Adipocyte (in vitro differentiated cells): ENCODE measurements around the gene LSS.
"Not testable (repeated sequence)": the region's sequence is repeated elsewhere in the genome, so short reads cannot be mapped to it uniquely, and the experiment has no call there.

Source experiments
- DNase-seq: peaks from one replicate; pipeline ENCODE4 v3.0.0-alpha.2; 2015; ENCODE audit warnings: low read depth
- H3K27me3 ChIP-seq: replicated peaks from 2 replicates; pipeline ENCODE4 v1.7.0; 2013; ENCODE audit warnings: mild to moderate bottlenecking, low read length, moderate library complexity; ENCODE audit not compliant: control insufficient read depth, insufficient read depth
- H3K36me3 ChIP-seq: 2 replicates; pipeline ENCODE4 v1.7.0; 2013; ENCODE audit warnings: low read length, mild to moderate bottlenecking, moderate library complexity; ENCODE audit not compliant: control insufficient read depth, insufficient read depth, severe bottlenecking
- H3K4me1 ChIP-seq: 2 replicates; pipeline ENCODE4 v1.7.0; 2013; ENCODE audit warnings: mild to moderate bottlenecking, low read length, moderate library complexity; ENCODE audit not compliant: control insufficient read depth, insufficient read depth
- H3K4me3 ChIP-seq: 2 replicates; pipeline ENCODE4 v1.7.0; 2013; ENCODE audit warnings: mild to moderate bottlenecking, low read length, moderate library complexity
- H3K9ac ChIP-seq: 2 replicates; pipeline ENCODE4 v1.7.0; 2013; ENCODE audit warnings: mild to moderate bottlenecking, low read length, moderate library complexity
- H3K9me3 ChIP-seq: 2 replicates; pipeline ENCODE4 v1.7.0; 2013; ENCODE audit warnings: mild to moderate bottlenecking, low read length, moderate library complexity; ENCODE audit not compliant: control insufficient read depth

The LSS gene

GRCh38 chr21:46189213-46189958 lies 39.2 kb downstream of the LSS start:
- Histone ChIP-seq H3K27me3 (no peaks in the 10 kb centered on the region), H3K9ac (peak overlapping the region; percentile 70), H3K36me3 (peaks cover 67% of the 10 kb centered on the region), H3K4me1 (peaks cover 42% of the 10 kb centered on the region), H3K4me3 (peak overlapping the region; percentile 35), H3K9me3 (no peaks in the 10 kb centered on the region)
- peak; percentile 63 for DNase-seq

GRCh38 chr21:46188226-46189212 lies 40.1 kb downstream of the LSS start:
- Histone ChIP-seq H3K9me3 (no peaks in the 10 kb centered on the region), H3K4me1 (peaks cover 42% of the 10 kb centered on the region), H3K9ac (peak overlapping the region; percentile 70), H3K4me3 (peak overlapping the region; percentile 35), H3K36me3 (peaks cover 59% of the 10 kb centered on the region), H3K27me3 (no peaks in the 10 kb centered on the region)
- DNase-seq: peak; percentile 84

GRCh38 chr21:46187814-46188213 lies 40.8 kb downstream of the LSS start:
- H3K9ac ChIP-seq: no peak overlapping the region
- no peak overlapping the region for H3K4me3 ChIP-seq
- no peaks in the 10 kb centered on the region for H3K9me3 ChIP-seq
- peaks cover 47% of the 10 kb centered on the region for H3K4me1 ChIP-seq
- peaks cover 52% of the 10 kb centered on the region for H3K36me3 ChIP-seq
- DNase-seq: no peak
- H3K27me3 ChIP-seq: no peaks in the 10 kb centered on the region

GRCh38 chr21:46187261-46187660 lies 41.3 kb downstream of the LSS start:
- no peak for DNase-seq
- H3K4me1 ChIP-seq: peaks cover 49% of the 10 kb centered on the region
- no peak overlapping the region for H3K9ac ChIP-seq
- H3K9me3 ChIP-seq: no peaks in the 10 kb centered on the region
- no peak overlapping the region for H3K4me3 ChIP-seq
- H3K27me3 ChIP-seq: no peaks in the 10 kb centered on the region
- peaks cover 46% of the 10 kb centered on the region for H3K36me3 ChIP-seq

GRCh38 chr21:46185716-46186115 lies 42.9 kb downstream of the LSS start:
- Histone ChIP-seq H3K9me3 (no peaks in the 10 kb centered on the region), H3K4me3 (no peak overlapping the region), H3K9ac (peak overlapping the region; percentile 78), H3K4me1 (peaks cover 40% of the 10 kb centered on the region), H3K27me3 (no peaks in the 10 kb centered on the region), H3K36me3 (peaks cover 33% of the 10 kb centered on the region)
- DNase-seq: no peak

- peaks cover 32% of the 10 kb centered on the region for H3K4me1 ChIP-seq
- H3K27me3 ChIP-seq: no peaks in the 10 kb centered on the region
- H3K4me3 ChIP-seq: peak overlapping the region; percentile 87
- peaks cover 24% of the 10 kb centered on the region for H3K36me3 ChIP-seq
- peak overlapping the region; percentile 78 for H3K9ac ChIP-seq
- no peaks in the 10 kb centered on the region for H3K9me3 ChIP-seq
- peak; percentile 84 for DNase-seq
Measured at GRCh38 chr21:46184625-46185555, 43.7 kb downstream of the LSS start.

- H3K9me3 ChIP-seq: no peaks in the 10 kb centered on the region
- DNase-seq: peak; percentile 82
- H3K4me3 ChIP-seq: peak within 1 kb of the TSS; percentile 98
- peak within 1 kb of the TSS; percentile 92 for H3K9ac ChIP-seq
- no peaks in the 10 kb centered on the region for H3K27me3 ChIP-seq
- H3K36me3 ChIP-seq: peaks cover 16% of the 10 kb centered on the region
- peaks cover 24% of the 10 kb centered on the region for H3K4me1 ChIP-seq
Measured at GRCh38 chr21:46183910-46184624, 44.5 kb downstream of the LSS start, which contains the start of gene SPATC1L. TSS of gene SPATC1L (minus strand) at chr21:46184459. CDS start at chr21:46182816, 1,643 bp downstream.

- peaks cover 17% of the 10 kb centered on the region for H3K4me1 ChIP-seq
- peak overlapping the region; percentile 98 for H3K4me3 ChIP-seq
- not testable (repeated sequence) for H3K27me3 ChIP-seq, H3K36me3 ChIP-seq, DNase-seq, H3K9me3 ChIP-seq
- peak overlapping the region; percentile 92 for H3K9ac ChIP-seq
Measured at GRCh38 chr21:46183337-46183909, 45.2 kb downstream of the LSS start.

- Histone ChIP-seq H3K4me3 (peak overlapping the region; percentile 47), H3K4me1 (peaks cover 13% of the 10 kb centered on the region), H3K27me3 (no peaks in the 10 kb centered on the region), H3K9ac (no peak overlapping the region), H3K9me3 (no peaks in the 10 kb centered on the region), H3K36me3 (peaks cover 3% of the 10 kb centered on the region)
- no peak for DNase-seq
Measured at GRCh38 chr21:46182548-46183336, 45.8 kb downstream of the LSS start.
